GM23338 (cell line): ENCODE results near the gene PFKFB1.

Experiments used
- CREB1 ChIP-seq: fragments of 250-450 bp; sonication (Bioruptor Pico); IDR thresholded peaks from 2 replicates; pipeline ENCODE4 v1.5.0; 2020; ENCODE audit warnings: low read depth, mild to moderate bottlenecking, moderate library complexity
- CTCF ChIP-seq, 2 experiments: fragments of 200-600 bp in 1 of 2; sonication (generic) in 1 of 2; conservative IDR thresholded peaks; 2 replicates each; pipeline versions ENCODE4 v1.5.1 to v1.6.1; 2016 to 2017; ENCODE audit warnings: antibody characterized with exemption in 2 of 2, low read depth in 2 of 2, mild to moderate bottlenecking in 2 of 2, moderate library complexity in 1 of 2
- ETS1 ChIP-seq: IDR thresholded peaks from 2 replicates; pipeline ENCODE4 v1.6.1; 2016; ENCODE audit warnings: antibody characterized with exemption
- EZH2 ChIP-seq: fragments of 200-600 bp; sonication (generic); IDR thresholded peaks from one replicate; pipeline ENCODE4 v1.8.0; 2017; ENCODE audit warnings: antibody characterized with exemption, mild to moderate bottlenecking, low read depth; ENCODE audit not compliant: unreplicated experiment
- EZH2phosphoT487 ChIP-seq: fragments of 200-600 bp; sonication (generic); IDR thresholded peaks from one replicate; pipeline ENCODE4 v1.8.1; 2018; ENCODE audit warnings: antibody characterized with exemption; ENCODE audit not compliant: unreplicated experiment
- JUNB ChIP-seq: IDR thresholded peaks from one replicate; pipeline ENCODE4 v1.6.1; 2016; ENCODE audit warnings: antibody characterized with exemption; ENCODE audit not compliant: unreplicated experiment
- POLR2AphosphoS5 ChIP-seq: IDR thresholded peaks from 2 replicates; pipeline ENCODE4 v1.6.1; 2016; ENCODE audit warnings: antibody characterized with exemption, low read depth
- REST ChIP-seq: IDR thresholded peaks from one replicate; pipeline ENCODE4 v1.6.1; 2018; ENCODE audit warnings: antibody characterized with exemption; ENCODE audit not compliant: unreplicated experiment
- STAT1 ChIP-seq: IDR thresholded peaks from one replicate; pipeline ENCODE4 v1.6.1; 2016; ENCODE audit warnings: antibody characterized with exemption; ENCODE audit not compliant: unreplicated experiment
- ZNF331 ChIP-seq: fragments of 250-450 bp; sonication (Bioruptor Pico); IDR thresholded peaks from 2 replicates; pipeline ENCODE4 v1.5.0; 2020; ENCODE audit warnings: low read depth, mild to moderate bottlenecking, moderate library complexity

GRCh38 chrX:54934058-54934457 is 59.9 kb downstream of the PFKFB1 start:
- no peak for TF ChIP-seq CTCF (conservative IDR thresholded peaks at IDR 0.05; ENCODE audit: low read depth in 2 of 2)
- no peak for TF ChIP-seq EZH2
- no peak for TF ChIP-seq REST
- TF ChIP-seq EZH2phosphoT487: no peak
- no peak for TF ChIP-seq POLR2AphosphoS5
- no peak for TF ChIP-seq JUNB
- TF ChIP-seq CREB1 (CRISPR knock-in tag): no peak
- TF ChIP-seq ZNF331: no peak
- no peak for TF ChIP-seq ETS1
- no peak for TF ChIP-seq STAT1
